Body of pancreas (tissue), 4 donors: Measurements from ENCODE around the gene FLRT2.

Source experiments
- CTCF ChIP-seq, 7 experiments: fragments of 450-650 bp in 4 of 7; fragments of 200-600 bp in 3 of 7; sonication (generic) in 3 of 7; IDR thresholded peaks; one replicate each; pipeline ENCODE4 v1.5.1; 2016 to 2019; ENCODE audit warnings: antibody characterized with exemption in 7 of 7
- POLR2A ChIP-seq, 3 donors: fragments of 450-650 bp; IDR thresholded peaks; one replicate each; pipeline ENCODE4 v1.6.1; 2016; ENCODE audit warnings: antibody characterized with exemption in 3 of 3, mild to moderate bottlenecking in 2 of 3

GRCh38 chr14:85514487-85514886, 15.5 kb upstream of the FLRT2 start:
- TF ChIP-seq CTCF (IDR thresholded peaks at IDR 0.05) (no peak), POLR2A (IDR thresholded peaks at IDR 0.05) (no peak)
